Left ventricle myocardium inferior (tissue), 1 donor: ENCODE results near the gene IYD. TPM values are rescaled to one million over a fixed set of nuclear protein-coding genes. Genes with fewer than 3 reads are reported as not detected.

Experiments used
- DNase-seq: peaks from one replicate; pipeline ENCODE4 v3.0.0-alpha.2; 2020
- H3K27ac ChIP-seq: fragments of 200-600 bp; replicated peaks from 2 replicates; pipeline ENCODE4 v1.8.0; 2021
- H3K27me3 ChIP-seq: fragments of 200-600 bp; 2 replicates; pipeline ENCODE4 v1.8.0; 2021; ENCODE audit warnings: low read depth
- H3K36me3 ChIP-seq: fragments of 200-600 bp; 2 replicates; pipeline ENCODE4 v1.8.0; 2021
- H3K4me1 ChIP-seq: fragments of 200-600 bp; 2 replicates; pipeline ENCODE4 v1.8.0; 2021
- H3K4me3 ChIP-seq: fragments of 200-600 bp; 2 replicates; pipeline ENCODE4 v1.8.0; 2021; ENCODE audit warnings: mild to moderate bottlenecking, moderate library complexity
- H3K9me3 ChIP-seq: fragments of 200-600 bp; replicated peaks from 2 replicates; pipeline ENCODE4 v1.8.0; 2021
- CTCF ChIP-seq: fragments of 200-600 bp; IDR thresholded peaks from 2 replicates; pipeline ENCODE4 v1.8.0; 2021; ENCODE audit warnings: antibody characterized with exemption, mild to moderate bottlenecking, borderline replicate concordance
- intact Hi-C: fragments of 100-400 bp; cut with micrococcal nuclease; formaldehyde crosslinking; loops from one replicate; pipeline ENCODE4 v1.11.0; 2022
- total RNA-seq: library from RNA; stranded (reverse); fragmentation: NEBNext Ultra II Directional; extraction: Animal tissue kit (Norgen Biotek cat#: 25700); gene quantifications from one replicate; pipeline ENCODE4 v1.2.1, GENCODE V29; 2021
- donor health status: DM: no; HTN: yes; CAD: no; lungs with severe emphysema.

The IYD gene
- total RNA-seq, 1 donor from 2014 or later, result not detected

- Histone ChIP-seq H3K27ac (no peak overlapping the region), H3K4me1 (peaks cover 47% of the 10 kb centered on the region), H3K27me3 (no peaks in the 10 kb centered on the region), H3K4me3 (no peak overlapping the region), H3K36me3 (no peaks in the 10 kb centered on the region), H3K9me3 (no peaks in the 10 kb centered on the region)
- TF ChIP-seq CTCF, result no peak
- intact Hi-C loops, result no loop called here
- DNase-seq, result no peak
Observed at GRCh38 chr6:150324044-150324443, 44.8 kb upstream of the IYD start.

GRCh38 chr6:150325066-150325772 lies 43.6 kb upstream of the IYD start:
- no peak for DNase-seq
- Histone ChIP-seq H3K4me3 (no peak overlapping the region), H3K4me1 (peaks cover 42% of the 10 kb centered on the region), H3K36me3 (no peaks in the 10 kb centered on the region), H3K27me3 (no peaks in the 10 kb centered on the region), H3K27ac (no peak overlapping the region), H3K9me3 (no peaks in the 10 kb centered on the region)
- intact Hi-C loops, result no loop called here
- TF ChIP-seq CTCF, result no peak

- DNase-seq, result peak; percentile 25
- peaks cover 30% of the 10 kb centered on the region for H3K4me1 ChIP-seq
- H3K27ac ChIP-seq, result peak overlapping the region; percentile 53
Observed at GRCh38 chr6:150327117-150327774, 41.6 kb upstream of the IYD start.

GRCh38 chr6:150328744-150329405 lies 39.9 kb upstream of the IYD start:
- Histone ChIP-seq H3K27ac (no peak overlapping the region), H3K27me3 (no peaks in the 10 kb centered on the region), H3K4me1 (peaks cover 22% of the 10 kb centered on the region), H3K4me3 (no peak overlapping the region), H3K36me3 (no peaks in the 10 kb centered on the region), H3K9me3 (no peaks in the 10 kb centered on the region)
- no peak for TF ChIP-seq CTCF
- intact Hi-C loops, result no loop called here
- DNase-seq, result no peak

More at GRCh38 chr6:150327117-150327774, 41.6 kb upstream of the IYD start:
- no peaks in the 10 kb centered on the region for H3K9me3 ChIP-seq
- intact Hi-C loops, result no loop called here
- H3K4me3 ChIP-seq, result no peak overlapping the region
- no peaks in the 10 kb centered on the region for H3K27me3 ChIP-seq
- no peak for TF ChIP-seq CTCF
- H3K36me3 ChIP-seq, result no peaks in the 10 kb centered on the region

GRCh38 chr6:150331344-150331743 lies 37.5 kb upstream of the IYD start:
- Histone ChIP-seq H3K4me1 (peaks cover 11% of the 10 kb centered on the region), H3K9me3 (no peaks in the 10 kb centered on the region), H3K36me3 (no peaks in the 10 kb centered on the region), H3K4me3 (no peak overlapping the region), H3K27me3 (no peaks in the 10 kb centered on the region), H3K27ac (no peak overlapping the region)
- no peak for DNase-seq
- no peak for TF ChIP-seq CTCF
- intact Hi-C loops, result no loop called here
